Stomach (tissue), 4 donors: Measurements from ENCODE around the gene NRL.

Source experiments
- EP300 ChIP-seq: sonication (generic); formaldehyde crosslinking; IDR thresholded peaks from one replicate; pipeline ENCODE4 v1.6.1; 2017; ENCODE audit warnings: antibody characterized with exemption
- POLR2A ChIP-seq, 4 donors: fragments of 450-650 bp; IDR thresholded peaks; one replicate each; pipeline ENCODE4 v1.6.1; 2016; ENCODE audit warnings: antibody characterized with exemption in 4 of 4, control low read depth in 2 of 4, mild to moderate bottlenecking in 1 of 4, moderate library complexity in 1 of 4
- POLR2AphosphoS5 ChIP-seq, 3 donors: sonication (generic); formaldehyde crosslinking; IDR thresholded peaks; one replicate each; pipeline ENCODE4 v1.6.1; 2016; ENCODE audit warnings: antibody characterized with exemption in 3 of 3
- TF ChIP-seq, protein P1 (sequence below), 7 experiments: fragments of 450-650 bp in 4 of 7; fragments of 200-600 bp in 3 of 7; sonication (generic) in 3 of 7; IDR thresholded peaks; one replicate each; pipeline ENCODE4 v1.5.1; 2016 to 2019; ENCODE audit warnings: antibody characterized with exemption in 7 of 7, control low read depth in 2 of 7, mild to moderate bottlenecking in 1 of 7

GRCh38 chr14:24160850-24161804 lies 46.4 kb upstream of the NRL start, which contains the start of gene IRF9:
- TF ChIP-seq, protein P1, sequence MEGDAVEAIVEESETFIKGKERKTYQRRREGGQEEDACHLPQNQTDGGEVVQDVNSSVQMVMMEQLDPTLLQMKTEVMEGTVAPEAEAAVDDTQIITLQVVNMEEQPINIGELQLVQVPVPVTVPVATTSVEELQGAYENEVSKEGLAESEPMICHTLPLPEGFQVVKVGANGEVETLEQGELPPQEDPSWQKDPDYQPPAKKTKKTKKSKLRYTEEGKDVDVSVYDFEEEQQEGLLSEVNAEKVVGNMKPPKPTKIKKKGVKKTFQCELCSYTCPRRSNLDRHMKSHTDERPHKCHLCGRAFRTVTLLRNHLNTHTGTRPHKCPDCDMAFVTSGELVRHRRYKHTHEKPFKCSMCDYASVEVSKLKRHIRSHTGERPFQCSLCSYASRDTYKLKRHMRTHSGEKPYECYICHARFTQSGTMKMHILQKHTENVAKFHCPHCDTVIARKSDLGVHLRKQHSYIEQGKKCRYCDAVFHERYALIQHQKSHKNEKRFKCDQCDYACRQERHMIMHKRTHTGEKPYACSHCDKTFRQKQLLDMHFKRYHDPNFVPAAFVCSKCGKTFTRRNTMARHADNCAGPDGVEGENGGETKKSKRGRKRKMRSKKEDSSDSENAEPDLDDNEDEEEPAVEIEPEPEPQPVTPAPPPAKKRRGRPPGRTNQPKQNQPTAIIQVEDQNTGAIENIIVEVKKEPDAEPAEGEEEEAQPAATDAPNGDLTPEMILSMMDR (IDR thresholded peaks at IDR 0.05) = peak in 6 of 7 experiments; percentile 77 to 99 (median 92)
- TF ChIP-seq EP300 = peak; percentile 57
- TF ChIP-seq POLR2A (IDR thresholded peaks at IDR 0.05) = peak in 1 of 4 donors; percentile 16
- TF ChIP-seq POLR2AphosphoS5 (IDR thresholded peaks at IDR 0.05) = peak; percentile 92 to 99 (median 97)
